ENCODE results near the gene DNM3.

The DNM3 gene

GRCh38 chr1:172179918-172180317 lies 338.6 kb downstream of the DNM3 start:
- TF ChIP-seq FOXM1 (IDR thresholded peaks at IDR 0.05; ENCODE audit: borderline replicate concordance, low read depth) (no peak), CEBPB (IDR thresholded peaks at IDR 0.05) (no peak), YY1 (IDR thresholded peaks at IDR 0.05; ENCODE audit: low read depth) (no peak), ZBTB7A (IDR thresholded peaks at IDR 0.05; ENCODE audit: low read depth) (no peak), MAX (IDR thresholded peaks at IDR 0.05) (no peak), CREB1 (IDR thresholded peaks at IDR 0.05; ENCODE audit: low read depth) (no peak), USF1 (IDR thresholded peaks at IDR 0.05) (no peak), EP300 (IDR thresholded peaks at IDR 0.05; ENCODE audit: borderline replicate concordance) (no peak), EGR1 (IDR thresholded peaks at IDR 0.05) (no peak), TCF12 (IDR thresholded peaks at IDR 0.05; ENCODE audit: low read depth) (no peak), RAD21 (IDR thresholded peaks at IDR 0.05; ENCODE audit: low read depth) (no peak), TEAD4 (IDR thresholded peaks at IDR 0.05) (no peak), TAF1 (IDR thresholded peaks at IDR 0.05; ENCODE audit: low read depth) (no peak), NFIC (IDR thresholded peaks at IDR 0.05) (no peak)
- TF ChIP-seq, protein P1, sequence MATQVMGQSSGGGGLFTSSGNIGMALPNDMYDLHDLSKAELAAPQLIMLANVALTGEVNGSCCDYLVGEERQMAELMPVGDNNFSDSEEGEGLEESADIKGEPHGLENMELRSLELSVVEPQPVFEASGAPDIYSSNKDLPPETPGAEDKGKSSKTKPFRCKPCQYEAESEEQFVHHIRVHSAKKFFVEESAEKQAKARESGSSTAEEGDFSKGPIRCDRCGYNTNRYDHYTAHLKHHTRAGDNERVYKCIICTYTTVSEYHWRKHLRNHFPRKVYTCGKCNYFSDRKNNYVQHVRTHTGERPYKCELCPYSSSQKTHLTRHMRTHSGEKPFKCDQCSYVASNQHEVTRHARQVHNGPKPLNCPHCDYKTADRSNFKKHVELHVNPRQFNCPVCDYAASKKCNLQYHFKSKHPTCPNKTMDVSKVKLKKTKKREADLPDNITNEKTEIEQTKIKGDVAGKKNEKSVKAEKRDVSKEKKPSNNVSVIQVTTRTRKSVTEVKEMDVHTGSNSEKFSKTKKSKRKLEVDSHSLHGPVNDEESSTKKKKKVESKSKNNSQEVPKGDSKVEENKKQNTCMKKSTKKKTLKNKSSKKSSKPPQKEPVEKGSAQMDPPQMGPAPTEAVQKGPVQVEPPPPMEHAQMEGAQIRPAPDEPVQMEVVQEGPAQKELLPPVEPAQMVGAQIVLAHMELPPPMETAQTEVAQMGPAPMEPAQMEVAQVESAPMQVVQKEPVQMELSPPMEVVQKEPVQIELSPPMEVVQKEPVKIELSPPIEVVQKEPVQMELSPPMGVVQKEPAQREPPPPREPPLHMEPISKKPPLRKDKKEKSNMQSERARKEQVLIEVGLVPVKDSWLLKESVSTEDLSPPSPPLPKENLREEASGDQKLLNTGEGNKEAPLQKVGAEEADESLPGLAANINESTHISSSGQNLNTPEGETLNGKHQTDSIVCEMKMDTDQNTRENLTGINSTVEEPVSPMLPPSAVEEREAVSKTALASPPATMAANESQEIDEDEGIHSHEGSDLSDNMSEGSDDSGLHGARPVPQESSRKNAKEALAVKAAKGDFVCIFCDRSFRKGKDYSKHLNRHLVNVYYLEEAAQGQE (IDR thresholded peaks at IDR 0.05; ENCODE audit: low read depth): no peak

DNA sequence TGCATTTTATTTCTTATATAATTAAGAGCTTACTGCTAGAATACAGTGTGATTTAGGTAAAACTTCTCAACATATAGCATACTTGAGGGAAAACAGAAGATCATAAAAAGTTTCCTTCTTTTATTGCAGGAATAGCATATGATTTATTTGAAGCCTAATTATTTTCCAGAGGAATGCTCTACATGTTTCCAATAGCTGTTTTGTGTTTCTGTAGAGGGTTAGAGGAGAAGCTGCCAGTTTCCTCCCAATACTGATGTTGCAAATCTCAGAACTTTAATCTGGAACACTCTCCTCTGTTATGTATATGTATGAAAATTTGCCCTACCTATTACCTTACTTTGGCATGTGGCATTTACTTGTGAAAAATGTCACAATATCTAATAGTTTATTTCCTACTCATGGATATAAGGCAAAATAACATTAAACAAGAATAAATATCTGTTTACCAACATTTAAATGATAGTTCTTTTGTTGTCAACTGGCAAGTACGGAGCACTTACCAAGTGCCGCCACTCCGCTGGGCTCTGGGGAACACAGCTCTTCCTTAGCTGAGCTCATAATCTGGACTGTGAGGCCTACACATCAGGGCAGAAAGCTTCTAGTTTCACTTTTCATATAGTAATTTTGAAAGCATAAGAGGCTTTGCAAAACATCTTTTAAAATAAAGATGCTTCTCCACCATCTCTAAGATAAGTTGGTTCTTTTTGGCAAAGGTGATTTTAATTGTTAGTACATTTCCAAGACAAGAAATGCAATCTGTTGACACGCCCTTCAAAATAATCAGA lies 339.4 kb downstream of the DNM3 start:
- TF ChIP-seq MAX (IDR thresholded peaks at IDR 0.05): no peak
- TF ChIP-seq TAF1 (IDR thresholded peaks at IDR 0.05; ENCODE audit: low read depth): no peak
- TF ChIP-seq EP300 (IDR thresholded peaks at IDR 0.05; ENCODE audit: borderline replicate concordance): no peak
- TF ChIP-seq YY1 (IDR thresholded peaks at IDR 0.05; ENCODE audit: low read depth): no peak
- TF ChIP-seq, protein P1 (IDR thresholded peaks at IDR 0.05; ENCODE audit: low read depth): no peak
- TF ChIP-seq TCF12 (IDR thresholded peaks at IDR 0.05; ENCODE audit: low read depth): no peak

DNA sequence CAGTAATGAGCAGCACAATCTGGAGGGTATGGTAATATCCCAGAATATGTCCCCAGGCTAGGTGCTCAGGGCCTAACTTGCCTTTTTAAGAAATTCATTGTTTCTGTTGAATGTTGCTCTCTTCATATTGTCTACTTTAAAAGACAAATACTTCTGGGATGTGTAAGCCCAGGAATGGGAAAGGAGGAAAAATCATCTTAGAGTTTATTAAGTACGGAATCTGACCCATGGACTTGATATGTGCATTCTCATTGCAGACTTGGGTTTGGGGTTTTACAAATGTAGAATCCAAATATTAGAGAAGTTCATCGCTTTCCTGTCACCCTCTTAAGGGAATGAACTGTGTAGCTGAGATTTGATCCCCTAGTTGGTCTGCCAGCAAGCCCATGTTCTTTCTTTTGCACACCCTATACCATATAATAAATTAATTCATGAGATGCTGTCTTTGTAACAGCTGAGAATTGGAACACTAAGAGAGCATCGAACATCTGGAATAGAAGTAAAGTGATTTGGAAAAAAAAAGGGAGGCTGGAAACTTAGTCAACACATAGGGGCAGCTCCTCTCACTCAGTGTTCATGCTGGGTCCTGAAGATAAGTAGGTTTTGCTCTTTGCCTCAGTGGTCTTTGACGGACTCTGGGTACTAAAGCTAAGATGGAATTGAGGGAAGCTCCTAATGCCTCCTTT lies 343.4 kb downstream of the DNM3 start:
- no peak for TF ChIP-seq TEAD4 (IDR thresholded peaks at IDR 0.05)
- no peak for TF ChIP-seq CEBPB (IDR thresholded peaks at IDR 0.05)
- no peak for TF ChIP-seq FOXM1 (IDR thresholded peaks at IDR 0.05; ENCODE audit: borderline replicate concordance, low read depth)
- TF ChIP-seq, protein P1 (IDR thresholded peaks at IDR 0.05; ENCODE audit: low read depth): no peak
- no peak for TF ChIP-seq MAX (IDR thresholded peaks at IDR 0.05)
- no peak for TF ChIP-seq NFIC (IDR thresholded peaks at IDR 0.05)
- TF ChIP-seq ZBTB7A (IDR thresholded peaks at IDR 0.05; ENCODE audit: low read depth): no peak
- no peak for TF ChIP-seq EGR1 (IDR thresholded peaks at IDR 0.05)
- no peak for TF ChIP-seq TCF12 (IDR thresholded peaks at IDR 0.05; ENCODE audit: low read depth)
- no peak for TF ChIP-seq TAF1 (IDR thresholded peaks at IDR 0.05; ENCODE audit: low read depth)
- no peak for TF ChIP-seq EP300 (IDR thresholded peaks at IDR 0.05; ENCODE audit: borderline replicate concordance)
- no peak for TF ChIP-seq USF1 (IDR thresholded peaks at IDR 0.05)
- no peak for TF ChIP-seq RAD21 (IDR thresholded peaks at IDR 0.05; ENCODE audit: low read depth)
- TF ChIP-seq CREB1 (IDR thresholded peaks at IDR 0.05; ENCODE audit: low read depth): no peak
- TF ChIP-seq YY1 (IDR thresholded peaks at IDR 0.05; ENCODE audit: low read depth): no peak
